HEK293T (cell line): ENCODE measurements around the gene METTL18.

Experiments used
- CTCF ChIA-PET: fragments of 350-600 bp; formaldehyde crosslinking; extraction: SDS; loops from one replicate; lab custom pipeline; 2021; ENCODE audit warnings: antibody characterized with exemption, inconsistent platforms; lab: Yijun Ruan, JAX
- POLR2A ChIA-PET: fragments of 350-600 bp; formaldehyde crosslinking; extraction: SDS; loops from one replicate; lab custom pipeline; 2020; ENCODE audit warnings: antibody characterized with exemption, inconsistent platforms; lab: Yijun Ruan, JAX
- DNase-seq: peaks from one replicate; pipeline ENCODE4 v3.0.0; 2012; ENCODE audit warnings: mixed read lengths; ENCODE audit errors: extremely low spot score
- ARNT ChIP-seq: fragments of 450-650 bp; IDR thresholded peaks from 2 replicates; pipeline ENCODE4 v1.6.1; 2017; ENCODE audit warnings: mild to moderate bottlenecking
- BHLHE40 ChIP-seq: fragments of 450-650 bp; IDR thresholded peaks from 2 replicates; pipeline ENCODE4 v1.6.1; 2016; ENCODE audit warnings: mild to moderate bottlenecking, moderate library complexity, borderline replicate concordance
- CTBP1 ChIP-seq: fragments of 450-650 bp; IDR thresholded peaks from 2 replicates; pipeline ENCODE4 v1.6.1; 2016; ENCODE audit warnings: borderline replicate concordance
- ELF4 ChIP-seq: fragments of 450-650 bp; IDR thresholded peaks from 2 replicates; pipeline ENCODE4 v1.6.1; 2017; ENCODE audit warnings: antibody characterized with exemption
- FOXA1 ChIP-seq: fragments of 450-650 bp; IDR thresholded peaks from 2 replicates; pipeline ENCODE4 v1.6.1; 2016; ENCODE audit warnings: mild to moderate bottlenecking
- FOXK2 ChIP-seq: fragments of 450-650 bp; IDR thresholded peaks from 2 replicates; pipeline ENCODE4 v1.6.1; 2016; ENCODE audit warnings: mild to moderate bottlenecking
- FOXM1 ChIP-seq: fragments of 450-650 bp; IDR thresholded peaks from 2 replicates; pipeline ENCODE4 v1.6.1; 2017; ENCODE audit warnings: mild to moderate bottlenecking, borderline replicate concordance
- HDGF ChIP-seq: fragments of 450-650 bp; IDR thresholded peaks from 2 replicates; pipeline ENCODE4 v1.6.1; 2017; ENCODE audit warnings: antibody characterized with exemption, borderline replicate concordance
- L3MBTL2 ChIP-seq: fragments of 450-650 bp; conservative IDR thresholded peaks from 2 replicates; pipeline ENCODE4 v1.6.1; 2016; ENCODE audit warnings: mild to moderate bottlenecking
- LEF1 ChIP-seq: fragments of 450-650 bp; IDR thresholded peaks from 2 replicates; pipeline ENCODE4 v1.6.1; 2017; ENCODE audit warnings: mild to moderate bottlenecking, borderline replicate concordance
- NFRKB ChIP-seq: fragments of 450-650 bp; IDR thresholded peaks from 2 replicates; pipeline ENCODE4 v1.6.1; 2016; ENCODE audit warnings: mild to moderate bottlenecking, moderate library complexity
- SP1 ChIP-seq: fragments of 450-650 bp; IDR thresholded peaks from 2 replicates; pipeline ENCODE4 v1.6.1; 2017
- SUZ12 ChIP-seq: fragments of 450-650 bp; IDR thresholded peaks from 2 replicates; pipeline ENCODE4 v1.6.1; 2016; ENCODE audit warnings: mild to moderate bottlenecking
- TARDBP ChIP-seq: fragments of 450-650 bp; IDR thresholded peaks from 2 replicates; pipeline ENCODE4 v1.6.1; 2016
- ZNF384 ChIP-seq: fragments of 450-650 bp; IDR thresholded peaks from 2 replicates; pipeline ENCODE4 v1.6.1; 2016
- TF ChIP-seq, protein P1 (sequence below): fragments of 450-650 bp; IDR thresholded peaks from 2 replicates; pipeline ENCODE4 v1.6.1; 2016

The METTL18 gene

DNA sequence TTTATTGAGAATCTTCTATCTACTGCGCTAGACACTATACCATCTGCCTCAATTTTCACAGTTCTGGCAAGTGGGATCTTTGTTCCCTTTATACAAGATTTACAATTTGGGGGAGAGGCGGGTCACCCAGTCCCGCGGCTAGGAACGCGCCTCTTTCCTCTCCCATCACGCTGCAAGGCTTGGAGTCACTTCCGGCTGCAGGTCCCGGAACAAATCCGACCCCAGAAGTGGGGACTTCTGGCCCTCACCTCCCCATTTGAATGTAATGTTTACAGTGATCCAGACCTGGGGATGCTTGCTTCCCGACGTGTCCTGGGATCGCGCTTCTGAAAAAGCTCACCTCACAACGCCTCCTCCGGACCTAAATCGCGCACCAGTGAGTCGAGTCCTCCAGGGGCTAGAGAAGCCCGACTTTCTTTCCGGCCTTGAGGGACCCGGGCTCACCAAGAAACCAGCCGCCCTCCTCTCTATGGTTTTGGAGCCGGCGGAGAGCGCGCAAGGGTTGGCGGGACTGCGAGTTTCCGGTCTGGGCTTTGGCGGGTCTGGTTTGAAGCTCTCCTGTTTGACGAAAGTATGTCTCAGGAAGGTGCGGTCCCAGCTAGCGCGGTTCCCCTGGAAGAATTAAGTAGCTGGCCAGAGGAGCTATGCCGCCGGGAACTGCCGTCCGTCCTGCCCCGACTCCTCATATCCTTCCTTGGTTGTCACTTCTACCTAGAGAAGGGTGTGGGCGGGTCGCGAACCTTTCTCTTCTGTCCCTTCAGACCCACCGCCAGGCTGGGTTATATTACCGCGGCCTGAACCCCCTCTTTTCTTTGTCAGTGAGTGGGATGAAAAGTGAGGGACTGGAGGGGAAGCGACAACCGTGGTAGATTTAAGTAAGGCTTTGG, at the start of gene METTL18:
Gene METTL18, minus strand, starts transcription at position 378 of the 887 bp plus-strand sequence. CDS start 1,212 bp downstream, outside the sequence.
- DNase-seq, result peak; percentile 92
- TF ChIP-seq FOXK2 (no peak), L3MBTL2 (peak; percentile 83), ELF4 (peak; percentile 80)
- ChIA-PET POLR2A (interaction anchor here (0.7 to 1.1 kb wide), 11 partner anchors 8 to 427 kb away, joined by 3 to 11 read pairs (median 3); partner anchors contain the start of genes BLZF1, NME7 and SCYL3), CTCF (interaction anchor here (0.6 kb wide), 1 partner anchor 797 kb away, joined by 3 read pairs; no protein-coding TSS in a partner anchor)

DNA sequence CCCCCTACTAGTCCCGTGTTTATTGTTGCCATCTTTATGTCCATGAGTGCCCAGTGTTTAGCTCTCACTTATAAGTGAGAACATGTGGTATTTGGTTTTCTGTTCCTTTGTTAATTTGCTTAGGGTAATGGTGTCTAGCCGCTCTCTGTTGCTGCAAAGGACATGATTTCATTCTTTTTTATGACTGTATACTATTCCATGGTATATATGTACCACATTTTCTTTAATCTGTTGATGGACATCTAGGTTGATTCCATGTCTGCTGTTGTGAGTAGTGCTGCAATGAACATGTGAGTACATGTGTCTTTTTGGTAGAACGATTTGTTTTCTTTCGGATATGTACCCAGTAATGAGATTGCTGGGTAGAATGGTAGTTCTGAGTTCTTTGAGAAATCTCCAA, 44.2 kb upstream of the METTL18 start:
- DNase-seq, result no peak
- ChIA-PET POLR2A (no interaction called here), CTCF (no interaction called here)
- TF ChIP-seq HDGF (no peak), FOXK2 (no peak), CTBP1 (no peak), LEF1 (no peak), FOXM1 (no peak)
- TF ChIP-seq, protein P1, sequence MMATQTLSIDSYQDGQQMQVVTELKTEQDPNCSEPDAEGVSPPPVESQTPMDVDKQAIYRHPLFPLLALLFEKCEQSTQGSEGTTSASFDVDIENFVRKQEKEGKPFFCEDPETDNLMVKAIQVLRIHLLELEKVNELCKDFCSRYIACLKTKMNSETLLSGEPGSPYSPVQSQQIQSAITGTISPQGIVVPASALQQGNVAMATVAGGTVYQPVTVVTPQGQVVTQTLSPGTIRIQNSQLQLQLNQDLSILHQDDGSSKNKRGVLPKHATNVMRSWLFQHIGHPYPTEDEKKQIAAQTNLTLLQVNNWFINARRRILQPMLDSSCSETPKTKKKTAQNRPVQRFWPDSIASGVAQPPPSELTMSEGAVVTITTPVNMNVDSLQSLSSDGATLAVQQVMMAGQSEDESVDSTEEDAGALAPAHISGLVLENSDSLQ, result no peak

DNA sequence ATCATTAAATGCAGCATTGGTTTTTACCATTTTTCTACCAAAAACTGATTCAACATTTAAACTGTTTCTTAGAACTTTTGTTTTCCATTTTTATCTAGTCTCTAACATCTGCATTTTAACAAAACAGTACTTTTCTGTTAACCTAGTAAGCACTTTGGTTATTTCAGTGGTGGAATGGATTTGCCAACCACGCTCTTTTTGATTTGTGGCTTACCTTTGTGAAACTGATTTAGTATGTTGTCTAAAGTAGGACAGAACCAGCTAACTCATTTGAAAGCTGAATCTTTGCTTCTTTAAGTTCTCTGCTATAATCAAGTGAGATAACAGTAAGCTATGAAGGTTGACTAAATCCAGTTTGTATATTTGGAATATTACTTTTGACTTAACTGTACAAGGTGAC, 41.5 kb upstream of the METTL18 start:
- no peak for DNase-seq
- ChIA-PET CTCF (no interaction called here), POLR2A (no interaction called here)
- no peak for TF ChIP-seq BHLHE40
- TF ChIP-seq, protein P1, result no peak
- TF ChIP-seq FOXM1, result no peak
- TF ChIP-seq CTBP1, result no peak

DNA sequence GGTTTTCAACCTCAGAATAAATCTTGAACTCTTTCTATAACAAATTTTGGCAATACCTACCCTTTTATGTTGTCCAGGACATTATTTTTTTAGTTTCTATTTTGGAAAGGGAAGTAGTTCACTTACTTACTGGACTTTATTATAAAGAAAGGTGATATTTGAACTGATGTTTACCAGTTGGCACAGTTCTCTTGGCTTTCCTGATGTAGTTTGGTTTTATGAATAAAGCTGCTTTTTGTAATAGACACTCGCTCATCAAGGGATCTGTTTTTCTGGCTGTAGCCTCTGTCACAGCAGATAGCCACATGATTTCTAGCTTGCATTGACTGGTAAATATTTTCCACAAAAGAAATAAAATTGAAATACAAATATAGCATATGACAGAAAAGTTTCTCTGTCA, 40.9 kb upstream of the METTL18 start:
- no peak for TF ChIP-seq CTBP1
- TF ChIP-seq ELF4, result no peak
- TF ChIP-seq, protein P1, result no peak
- TF ChIP-seq BHLHE40, result no peak
- TF ChIP-seq L3MBTL2, result no peak
- TF ChIP-seq FOXA1, result no peak
- TF ChIP-seq FOXM1, result no peak
- TF ChIP-seq TARDBP, result no peak
- TF ChIP-seq HDGF, result no peak
- TF ChIP-seq ARNT, result no peak
- TF ChIP-seq SP1, result no peak
- no peak for TF ChIP-seq LEF1
- no peak for TF ChIP-seq FOXK2
- TF ChIP-seq SUZ12, result no peak
- TF ChIP-seq NFRKB, result no peak
- TF ChIP-seq ZNF384, result no peak
- POLR2A ChIA-PET, result no interaction called here
- DNase-seq, result no peak
- CTCF ChIA-PET, result no interaction called here

DNA sequence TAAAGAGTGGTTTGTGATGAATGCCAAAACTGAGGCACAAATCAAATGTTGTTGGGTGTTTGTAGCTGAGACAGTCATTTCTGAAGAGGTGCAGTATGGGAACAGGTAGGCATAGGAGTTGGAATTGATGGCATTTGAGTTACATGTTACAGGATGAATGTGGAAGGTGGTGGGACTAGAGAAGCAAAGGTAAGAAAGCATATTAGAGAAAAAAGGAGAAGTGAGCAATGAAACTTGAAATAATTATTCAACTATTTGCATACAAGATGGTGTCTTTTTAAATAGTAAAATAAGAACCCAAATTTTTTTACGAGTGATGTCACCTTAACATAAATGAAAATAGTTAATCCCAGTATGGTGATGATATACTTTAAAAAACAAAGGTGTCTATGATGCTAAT, 40.2 kb upstream of the METTL18 start:
- TF ChIP-seq NFRKB, result no peak
- TF ChIP-seq FOXA1, result no peak
- TF ChIP-seq TARDBP, result no peak
- TF ChIP-seq BHLHE40, result no peak
- TF ChIP-seq SUZ12, result no peak
- no peak for TF ChIP-seq CTBP1
- TF ChIP-seq FOXK2, result no peak
- no peak for TF ChIP-seq FOXM1
- POLR2A ChIA-PET, result no interaction called here
- CTCF ChIA-PET, result no interaction called here
- no peak for DNase-seq

DNA sequence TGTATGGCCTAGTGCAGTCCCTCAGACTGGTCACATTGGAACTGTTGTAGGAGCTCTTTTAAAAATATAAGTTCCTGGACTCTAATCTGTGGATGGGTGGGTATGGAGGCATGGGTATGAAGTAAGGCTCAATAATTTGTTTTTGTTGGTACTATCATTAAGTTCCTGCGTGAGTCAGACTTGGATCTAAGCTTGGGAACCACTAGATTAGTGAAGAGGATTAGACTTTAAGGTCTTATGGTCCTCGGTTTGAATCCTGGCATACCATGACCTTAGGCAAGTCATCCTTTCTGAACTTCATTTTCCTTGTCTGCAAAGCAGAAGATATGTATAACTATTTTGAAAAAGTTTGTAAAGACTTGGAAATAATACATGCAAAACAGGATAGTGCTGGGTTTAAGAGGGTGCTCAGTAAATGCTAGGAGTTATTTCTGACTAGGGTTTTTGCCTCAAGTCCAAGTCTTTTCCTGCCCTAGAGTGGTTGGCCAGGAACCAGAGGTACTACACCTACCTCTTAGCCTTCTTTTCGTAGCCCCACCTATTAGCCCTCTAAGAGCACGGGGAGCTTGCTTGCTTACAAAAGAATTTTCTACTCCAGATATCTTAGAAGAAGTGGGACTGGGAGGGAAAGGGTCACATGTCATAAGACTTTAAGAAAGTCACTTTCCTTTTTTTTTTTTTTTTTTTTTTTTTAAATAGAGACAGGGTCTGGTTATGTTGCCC, 38.6 kb upstream of the METTL18 start:
- TF ChIP-seq BHLHE40 (no peak), ZNF384 (no peak), SUZ12 (no peak), NFRKB (no peak), ELF4 (no peak), L3MBTL2 (no peak), FOXK2 (no peak), ARNT (no peak), LEF1 (no peak), FOXA1 (no peak), FOXM1 (no peak), TARDBP (no peak), HDGF (no peak), CTBP1 (no peak), SP1 (no peak)
- TF ChIP-seq, protein P1, result no peak
- ChIA-PET POLR2A (no interaction called here), CTCF (no interaction called here)
- no peak for DNase-seq
